Right lobe of liver (tissue), 4 donors: ENCODE measurements around the gene ARHGAP27.

Experiments
- CTCF ChIP-seq, 4 donors: fragments of 200-600 bp in 3 of 4; fragments of 450-650 bp in 1 of 4; IDR thresholded peaks; one replicate each; pipeline versions ENCODE4 v1.5.1 to v1.8.0; 2016 to 2022; ENCODE audit warnings: antibody characterized with exemption in 4 of 4, mild to moderate bottlenecking in 2 of 4
- POLR2A ChIP-seq: fragments of 450-650 bp; IDR thresholded peaks from one replicate; pipeline ENCODE4 v1.6.1; 2017; ENCODE audit warnings: antibody characterized with exemption, mild to moderate bottlenecking
- donor health status: DM: no; HTN: no; CAD: no.
- donor health status: DM: no; HTN: no; CAD: no.
- donor health status: DM: no; HTN: yes; CAD: no.

GRCh38 chr17:45432405-45433158, at the start of gene ARHGAP27:
- TF ChIP-seq CTCF (IDR thresholded peaks at IDR 0.05) (no peak), POLR2A (no peak)
